HG03442 (cell line): Measurements from ENCODE around the gene MEG3.

Source experiments
- ATAC-seq: cut with Tn5 transposase; IDR thresholded peaks from one replicate; pipeline ENCODE4 v1.9.1; 2021; ENCODE audit warnings: mild to moderate bottlenecking, moderate library complexity; ENCODE audit not compliant: unreplicated experiment

MEG3 gene

DNA sequence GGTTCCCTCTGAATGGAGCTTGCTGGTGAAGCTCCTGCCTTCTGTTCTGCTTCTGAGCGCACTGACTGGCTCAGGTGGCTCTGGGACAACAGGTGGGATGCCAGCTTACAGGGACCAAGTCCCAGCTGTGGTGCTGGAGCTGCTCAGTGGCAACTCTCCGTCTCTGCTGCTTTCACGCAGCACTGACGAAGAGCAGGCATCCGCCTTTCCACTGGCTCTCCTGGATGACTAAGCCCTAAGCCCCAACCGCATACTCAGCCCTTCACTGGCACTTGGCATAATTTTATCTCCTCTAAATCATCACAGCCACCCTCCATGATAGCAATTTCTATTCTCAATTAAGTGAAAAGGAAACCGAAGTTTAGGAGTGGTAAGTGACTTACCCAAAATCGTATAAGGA lies 81.3 kb downstream of the MEG3 start:
- ATAC-seq, result no peak

DNA sequence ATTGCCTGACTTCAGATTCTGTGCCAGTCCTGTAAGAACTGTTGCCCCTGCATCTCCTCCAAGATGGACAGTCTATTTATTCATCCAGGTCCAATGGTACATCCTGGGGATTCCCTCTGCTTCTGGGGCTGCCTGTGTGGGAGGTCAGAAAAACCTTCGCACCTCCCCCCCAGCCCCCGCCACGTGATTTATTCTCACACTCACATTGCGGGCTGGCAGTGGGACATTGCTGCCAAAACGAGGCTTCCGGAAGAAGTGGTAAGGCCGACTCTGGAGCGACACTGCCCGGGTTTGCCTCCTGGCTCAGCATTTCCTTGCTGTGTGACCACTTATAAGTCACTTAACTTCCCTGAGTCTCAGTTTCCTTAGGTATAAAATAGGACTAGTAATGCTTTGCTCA lies 83.5 kb downstream of the MEG3 start:
- ATAC-seq, result no peak
